HG03039 (cell line): Measurements from ENCODE around the gene CTSA.
"Not testable (repeated sequence)": the region's sequence is repeated elsewhere in the genome, so short reads cannot be mapped to it uniquely, and the experiment has no call there.

ENCODE experiments used
- ATAC-seq: cut with Tn5 transposase; IDR thresholded peaks from one replicate; pipeline ENCODE4 v1.9.1; 2021; ENCODE audit warnings: mild to moderate bottlenecking, moderate library complexity; ENCODE audit not compliant: unreplicated experiment

Gene CTSA

DNA sequence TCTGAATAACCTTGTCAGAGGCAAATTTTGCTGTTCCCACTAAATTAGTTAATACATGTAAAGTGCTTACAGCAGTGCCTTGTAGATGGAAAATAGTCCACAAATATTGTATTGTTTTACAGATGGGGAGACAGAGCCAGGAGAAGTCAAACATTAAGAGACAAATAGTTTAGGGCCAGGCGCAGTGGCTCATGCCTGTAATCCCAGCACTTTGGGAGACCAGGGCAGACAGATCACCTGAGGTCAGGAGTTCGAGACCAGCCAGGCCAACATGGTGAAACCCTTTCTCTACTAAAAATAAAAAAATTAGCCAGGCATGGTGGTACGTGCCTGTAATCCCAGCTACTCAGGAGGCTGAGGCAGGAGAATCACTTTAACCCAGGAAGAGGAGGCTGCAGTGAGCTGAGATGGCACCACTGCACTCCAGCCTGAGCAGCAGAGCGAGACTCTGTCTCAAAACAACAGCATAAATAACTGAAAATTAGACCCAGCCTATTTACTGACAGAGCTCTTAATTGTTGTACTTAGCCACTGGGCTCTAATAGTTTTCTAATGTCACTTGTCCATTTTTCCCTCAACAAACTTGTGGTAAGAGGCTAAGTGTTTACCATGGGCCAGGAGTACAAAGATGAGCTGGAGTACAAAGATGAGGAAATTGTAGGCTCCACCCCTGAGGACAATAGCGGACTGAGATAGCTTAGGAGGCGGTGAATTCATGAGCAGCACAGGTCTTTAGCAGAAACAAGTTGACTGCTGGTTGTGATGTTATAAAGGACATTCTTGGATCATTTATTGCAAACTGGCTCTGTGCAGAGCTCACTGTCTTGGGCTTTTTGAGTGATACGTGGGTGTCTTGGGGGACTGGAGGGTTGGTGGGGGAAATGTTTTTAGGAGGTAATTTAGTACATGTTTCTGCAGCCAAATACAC, 27.3 kb upstream of the CTSA start:
- no peak for ATAC-seq

DNA sequence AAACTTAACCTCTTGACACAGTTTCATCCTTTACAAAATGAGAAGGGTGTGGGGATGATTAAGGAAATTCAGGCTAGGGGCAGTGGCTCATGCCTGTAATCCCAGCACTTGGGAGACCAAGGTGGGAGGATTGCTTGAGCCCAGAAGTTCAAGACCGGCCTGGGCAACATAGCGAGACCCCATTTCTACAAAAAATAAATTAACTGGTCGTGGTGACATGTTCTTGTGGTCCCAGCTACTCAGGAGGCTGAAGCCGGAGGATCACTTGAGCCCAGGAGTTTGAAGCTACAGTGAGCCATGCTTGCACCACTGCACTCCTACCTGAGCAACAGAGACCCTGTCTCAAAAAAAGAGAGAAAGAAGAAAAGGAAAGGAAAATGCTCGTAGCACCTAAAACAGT, 24.7 kb upstream of the CTSA start:
- no peak for ATAC-seq

DNA sequence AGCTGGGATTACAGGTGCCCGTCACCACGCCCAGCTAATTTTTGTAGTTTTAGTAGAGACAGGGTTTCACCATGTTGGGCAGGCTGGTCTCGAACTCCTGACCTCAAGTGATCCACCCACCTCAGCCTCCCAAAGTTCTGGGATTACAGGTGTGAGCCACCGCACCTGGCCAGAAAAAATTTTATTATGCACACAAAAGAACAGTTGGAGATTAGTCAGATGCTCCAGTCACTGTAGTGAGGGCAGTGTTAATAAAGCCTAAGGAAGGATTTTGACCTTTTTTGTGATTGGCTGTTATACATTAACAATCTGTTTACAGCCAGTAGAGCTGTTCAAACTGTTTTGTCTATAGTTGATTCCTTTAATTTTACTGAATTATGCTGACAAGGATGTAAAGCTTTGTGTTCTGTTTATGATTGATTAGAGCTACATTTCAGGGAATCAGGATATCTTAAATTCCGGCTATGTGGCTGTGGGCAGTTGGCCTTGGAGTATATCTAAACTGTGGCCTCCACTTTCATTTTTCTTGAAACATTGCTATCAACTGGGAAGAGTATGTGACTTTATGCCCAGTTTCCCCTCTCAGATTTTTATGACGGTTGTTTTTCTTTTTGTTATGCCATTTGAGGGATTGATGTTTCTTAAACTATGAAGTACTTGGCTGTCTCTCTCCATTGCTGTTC, 23.9 kb upstream of the CTSA start:
- no peak for ATAC-seq

DNA sequence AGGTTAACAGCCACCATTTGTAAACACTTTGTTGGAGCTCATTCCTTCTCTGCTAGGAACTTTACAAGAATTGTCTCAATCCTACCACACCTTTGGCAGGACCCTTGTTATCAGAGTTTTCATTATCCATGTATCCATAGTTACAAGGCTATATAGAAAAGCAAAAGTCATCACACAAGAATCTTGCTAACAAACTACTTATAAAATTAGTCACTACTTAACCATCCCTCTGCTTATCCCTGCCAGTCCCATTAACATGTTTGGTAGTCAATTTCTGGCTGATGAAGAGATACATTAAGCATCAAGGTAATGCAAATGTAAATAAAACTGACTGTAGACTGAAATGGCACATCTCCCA, 23.3 kb upstream of the CTSA start:
- ATAC-seq = no peak

DNA sequence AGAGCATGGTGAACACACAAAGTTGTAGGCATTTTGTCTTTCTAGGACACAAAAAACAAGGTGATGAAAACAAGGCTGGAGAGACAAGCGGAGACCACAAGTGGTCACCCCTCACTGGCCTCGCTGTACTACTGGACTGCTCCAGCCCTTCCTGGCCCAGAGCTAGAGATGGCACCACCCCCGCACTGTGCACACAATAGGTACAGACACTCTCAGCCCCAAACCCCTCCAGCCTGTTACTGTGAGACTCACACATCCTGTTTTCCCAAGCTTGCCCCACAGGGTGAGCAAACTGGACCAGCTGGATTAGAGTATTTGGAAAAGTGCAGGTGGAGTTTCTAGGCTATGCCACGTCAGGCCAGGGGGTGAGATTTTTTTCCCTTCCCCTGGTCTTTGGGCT, 18.5 kb upstream of the CTSA start:
- no peak for ATAC-seq

DNA sequence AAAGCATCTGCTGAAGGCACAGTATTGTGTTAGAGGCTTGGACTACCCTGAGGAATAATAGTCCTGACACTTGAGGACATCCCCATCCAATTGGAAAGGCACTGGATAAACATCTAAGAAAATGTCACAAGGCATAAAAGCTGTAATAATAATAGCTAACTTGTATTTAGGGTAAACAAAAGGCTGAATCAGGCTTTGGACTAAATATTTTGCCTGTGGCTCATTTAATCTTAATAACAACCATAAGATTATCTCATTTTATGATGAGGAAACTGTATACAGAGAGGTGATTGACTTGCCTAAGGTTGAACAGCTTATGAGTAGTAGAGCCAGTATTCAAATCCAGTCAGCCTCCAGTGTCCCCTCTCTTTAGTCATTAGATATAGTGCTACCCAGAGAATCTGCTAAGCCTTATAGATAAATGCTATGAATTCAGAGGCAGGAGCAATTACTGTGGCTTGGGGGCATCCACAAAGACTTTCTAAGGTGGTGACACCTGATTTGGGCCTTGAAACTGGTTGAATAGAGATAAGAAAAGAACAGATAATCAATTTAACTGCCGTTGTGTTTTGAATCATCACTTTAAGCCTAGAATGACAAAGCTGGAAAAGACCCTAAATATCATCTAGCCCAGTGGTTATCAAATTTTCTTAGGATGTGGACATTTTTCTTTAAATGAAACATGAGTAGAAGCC, 17.6 kb upstream of the CTSA start:
- ATAC-seq = no peak

DNA sequence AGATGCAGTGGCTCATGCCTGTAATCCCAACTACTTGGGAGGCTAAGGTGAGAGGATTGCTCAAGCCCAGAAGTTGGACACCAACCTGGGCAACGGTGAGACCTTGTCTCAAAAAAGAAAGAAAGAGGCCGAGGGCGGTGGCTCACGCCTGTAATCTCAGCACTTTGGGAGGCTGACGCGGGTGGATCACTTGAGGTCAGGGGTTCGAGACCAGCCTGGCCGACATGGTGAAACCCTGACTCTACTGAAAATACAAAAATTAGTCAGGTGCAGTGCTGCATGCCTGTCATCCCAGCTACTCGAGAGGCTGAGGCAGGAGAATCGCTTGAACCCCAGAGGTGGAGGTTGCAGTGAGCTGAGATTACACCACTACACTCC, 17.0 kb upstream of the CTSA start:
- ATAC-seq = not testable (repeated sequence)

DNA sequence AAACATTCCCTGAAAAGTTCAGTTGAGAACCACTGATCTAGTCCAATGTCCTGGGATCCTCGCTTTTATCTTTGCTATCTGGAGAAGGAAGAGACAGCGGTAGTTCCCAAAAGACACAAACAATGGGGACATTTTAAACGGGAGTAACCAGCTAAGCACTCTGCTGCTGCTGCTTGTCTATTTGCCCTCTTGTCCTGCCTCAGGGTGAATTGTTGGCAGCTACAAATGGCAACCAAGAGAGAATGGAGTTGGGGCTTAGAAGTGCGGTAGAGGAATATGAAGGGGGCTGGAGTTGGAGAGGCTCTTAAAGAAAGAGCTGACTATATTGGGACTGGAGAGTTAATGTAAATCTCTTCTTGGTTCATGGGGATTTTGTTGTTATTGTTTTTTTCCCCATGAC, 16.6 kb upstream of the CTSA start:
- ATAC-seq = no peak

DNA sequence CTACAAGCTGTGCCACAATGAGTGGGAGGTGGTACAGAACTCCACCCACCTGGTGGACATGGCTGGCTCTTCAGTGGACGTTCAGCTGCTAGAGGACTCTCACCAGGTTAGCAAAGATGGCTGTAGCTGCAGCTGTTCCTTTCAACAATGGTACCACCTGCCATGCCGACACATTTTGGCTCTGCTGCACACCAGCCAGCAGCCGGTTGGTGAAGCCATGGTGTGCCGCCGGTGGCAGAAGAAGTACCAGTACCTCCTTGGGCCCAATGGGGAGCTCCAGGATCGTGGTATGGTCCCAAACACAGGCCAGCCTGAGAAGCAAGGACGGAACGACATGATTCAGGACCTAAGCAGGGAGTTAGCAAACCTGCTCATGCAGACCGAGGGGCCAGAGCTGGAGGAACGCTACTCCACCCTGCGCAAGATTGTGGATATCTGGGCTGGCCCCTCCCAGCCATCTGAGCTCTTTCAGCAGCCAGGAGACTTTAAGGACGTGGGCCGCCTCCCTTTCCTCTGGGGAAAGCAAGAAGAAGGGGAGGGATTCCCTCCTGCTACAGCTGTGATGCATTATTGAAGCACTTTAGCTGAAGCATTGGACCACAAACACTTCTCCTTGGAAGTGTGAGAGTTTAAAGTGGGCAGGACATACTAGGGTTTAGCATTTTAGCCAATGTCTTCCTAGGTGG, 12.9 kb upstream of the CTSA start:
- ATAC-seq = no peak

DNA sequence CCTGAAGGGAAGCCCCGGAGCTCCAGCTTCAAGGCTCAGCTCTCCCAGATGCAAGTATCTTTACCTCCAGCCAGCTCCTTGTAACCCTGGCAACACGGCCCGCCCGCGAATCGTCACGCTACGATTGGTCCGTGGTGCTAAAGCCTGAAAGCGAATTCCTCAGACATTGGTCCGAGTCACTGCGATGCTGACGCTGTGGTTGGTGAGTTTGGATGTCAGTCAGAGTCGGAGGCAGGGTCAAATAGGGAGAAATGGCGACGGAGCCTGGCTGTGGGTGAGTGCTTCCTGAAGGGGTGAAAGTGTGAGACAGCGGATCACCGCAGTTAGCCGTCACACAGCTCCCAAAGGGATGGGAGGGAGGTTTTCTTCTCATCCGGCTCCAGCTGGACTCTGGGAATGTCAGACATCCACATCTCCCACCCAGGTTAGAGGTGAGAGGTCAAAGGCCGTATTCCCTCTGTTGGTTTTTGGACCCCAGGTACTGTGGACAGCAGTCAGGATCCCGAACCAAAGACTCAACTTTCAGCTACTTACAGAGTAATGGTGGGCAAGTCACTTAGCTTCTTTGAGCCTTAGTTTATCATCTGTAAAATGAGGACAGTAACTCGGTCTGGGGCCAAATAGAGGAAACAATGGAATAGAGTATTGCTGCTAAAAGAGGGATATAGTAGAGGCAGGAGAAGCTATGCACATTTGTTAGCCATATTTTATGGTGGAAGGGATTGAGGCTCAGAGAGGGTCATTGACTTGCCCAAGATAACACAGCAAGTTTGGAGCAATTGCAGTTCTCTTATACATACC, 9.9 kb upstream of the CTSA start, which contains the start of gene ZSWIM1:
Gene ZSWIM1, plus strand, starts transcription at position 240 of the 801 bp plus-strand sequence. CDS start 1,366 bp downstream, outside the sequence.
- ATAC-seq = peak; percentile 96

DNA sequence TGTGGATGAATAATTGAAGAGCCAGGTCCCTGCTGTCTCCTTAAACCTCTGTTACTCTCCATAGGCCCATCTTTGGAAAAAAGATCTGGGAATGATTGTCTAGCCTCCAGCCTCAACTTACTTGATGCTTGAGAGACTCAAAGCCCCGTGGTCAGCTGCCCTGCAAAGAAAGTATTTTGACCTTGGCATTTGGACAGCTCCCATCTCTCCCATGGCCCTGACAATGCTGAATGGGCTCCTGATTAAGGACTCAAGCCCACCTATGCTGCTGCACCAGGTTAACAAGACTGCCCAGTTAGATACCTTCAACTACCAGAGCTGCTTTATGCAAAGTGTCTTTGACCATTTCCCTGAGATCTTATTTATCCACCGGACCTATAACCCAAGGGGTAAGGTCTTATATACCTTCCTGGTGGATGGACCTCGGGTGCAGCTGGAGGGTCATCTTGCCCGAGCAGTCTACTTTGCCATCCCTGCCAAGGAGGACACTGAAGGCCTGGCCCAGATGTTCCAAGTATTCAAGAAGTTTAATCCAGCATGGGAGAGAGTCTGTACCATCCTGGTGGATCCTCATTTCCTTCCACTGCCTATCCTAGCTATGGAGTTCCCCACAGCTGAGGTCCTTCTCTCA, 8.6 kb upstream of the CTSA start:
- ATAC-seq = no peak

DNA sequence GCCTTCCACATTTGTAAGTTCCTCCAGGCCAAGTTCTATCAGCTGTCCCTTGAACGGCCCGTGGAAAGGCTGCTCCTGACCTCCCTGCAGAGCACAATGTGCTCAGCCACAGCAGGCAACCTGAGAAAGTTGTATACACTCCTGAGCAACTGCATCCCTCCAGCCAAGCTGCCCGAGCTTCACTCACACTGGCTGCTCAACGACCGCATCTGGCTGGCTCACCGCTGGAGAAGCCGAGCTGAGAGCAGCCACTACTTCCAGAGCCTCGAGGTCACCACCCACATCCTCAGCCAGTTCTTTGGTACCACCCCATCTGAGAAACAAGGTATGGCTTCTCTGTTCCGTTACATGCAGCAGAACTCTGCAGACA, 8.1 kb upstream of the CTSA start:
- no peak for ATAC-seq

DNA sequence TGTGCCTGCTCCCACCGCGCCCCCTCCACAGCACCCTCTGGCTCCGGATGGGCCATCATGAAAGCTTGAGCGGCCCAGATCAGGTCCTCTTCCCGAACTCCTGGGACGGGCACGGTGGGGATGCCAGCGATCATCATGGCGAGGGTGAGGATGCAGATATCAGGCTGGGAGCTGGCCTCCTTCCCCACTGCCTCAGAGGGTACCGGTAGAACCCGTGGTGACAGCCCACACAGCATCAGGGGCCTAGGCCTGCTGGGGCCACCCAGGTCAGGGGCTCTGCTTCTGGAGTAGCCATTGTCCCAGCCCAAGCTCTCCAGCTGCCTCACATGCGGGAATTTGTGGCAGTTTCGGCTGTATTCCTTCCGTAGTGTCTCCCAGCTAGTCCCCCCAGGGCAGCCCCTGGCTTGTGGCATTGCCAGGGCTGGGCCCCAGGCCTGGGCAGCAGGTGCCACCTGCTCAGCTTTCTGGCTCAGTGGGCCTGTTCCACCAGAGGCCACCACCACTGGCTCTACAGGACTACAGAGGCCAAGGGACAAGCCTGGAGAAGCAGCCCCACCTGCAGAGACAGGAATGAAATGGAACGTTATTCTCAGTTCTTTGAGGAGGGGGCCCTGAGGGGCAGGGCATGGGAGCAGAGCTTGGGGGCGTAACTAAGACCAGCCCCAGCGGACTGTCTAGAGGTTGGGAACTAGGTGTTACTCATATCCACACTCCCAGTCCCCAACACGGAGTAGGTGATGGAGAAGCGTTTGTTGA, 4.4 kb upstream of the CTSA start:
- ATAC-seq = no peak

DNA sequence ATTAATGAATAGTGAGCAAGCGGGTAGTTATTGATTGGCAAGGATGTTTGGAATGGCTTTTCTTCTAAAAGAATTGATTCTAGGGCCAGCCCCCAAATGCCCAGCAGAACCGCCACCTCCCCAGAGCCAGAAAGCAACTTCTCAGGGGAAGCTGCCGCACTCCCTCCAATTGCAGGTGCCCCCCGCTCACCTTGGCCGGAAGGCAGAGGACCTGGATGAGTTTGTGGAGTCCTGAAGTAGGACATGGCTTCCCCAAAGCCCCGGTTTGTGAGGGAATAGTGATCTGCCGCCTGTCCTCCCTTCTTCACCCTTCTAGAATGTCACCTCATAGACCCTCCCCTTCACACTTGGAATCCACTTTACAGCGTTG, 3.8 kb upstream of the CTSA start, which contains the start of gene SPATA25:
Gene SPATA25, minus strand, starts transcription at position 277 of the 370 bp plus-strand sequence. Its CDS starts 32 bp downstream, at position 245.
- ATAC-seq = no peak

DNA sequence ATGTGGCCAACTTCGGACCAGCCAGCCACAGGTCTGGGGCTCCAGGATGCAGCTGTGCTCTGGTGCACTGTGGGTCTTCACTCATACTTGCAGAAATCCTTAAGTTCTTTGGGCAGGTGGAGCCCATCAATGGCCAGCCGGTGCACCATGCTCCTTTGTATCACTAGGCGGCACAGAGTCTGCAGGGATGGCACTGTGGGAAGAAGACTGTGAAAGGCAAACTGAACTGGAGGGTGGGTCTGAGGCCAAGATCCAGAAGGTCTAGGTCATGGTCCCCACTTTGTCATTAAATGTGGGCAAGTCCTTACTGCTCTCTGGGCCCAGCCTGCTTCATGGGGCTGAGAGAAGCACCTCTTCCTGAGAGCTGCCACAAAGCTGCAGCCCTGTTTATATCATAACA, 2.5 kb upstream of the CTSA start:
- no peak for ATAC-seq

DNA sequence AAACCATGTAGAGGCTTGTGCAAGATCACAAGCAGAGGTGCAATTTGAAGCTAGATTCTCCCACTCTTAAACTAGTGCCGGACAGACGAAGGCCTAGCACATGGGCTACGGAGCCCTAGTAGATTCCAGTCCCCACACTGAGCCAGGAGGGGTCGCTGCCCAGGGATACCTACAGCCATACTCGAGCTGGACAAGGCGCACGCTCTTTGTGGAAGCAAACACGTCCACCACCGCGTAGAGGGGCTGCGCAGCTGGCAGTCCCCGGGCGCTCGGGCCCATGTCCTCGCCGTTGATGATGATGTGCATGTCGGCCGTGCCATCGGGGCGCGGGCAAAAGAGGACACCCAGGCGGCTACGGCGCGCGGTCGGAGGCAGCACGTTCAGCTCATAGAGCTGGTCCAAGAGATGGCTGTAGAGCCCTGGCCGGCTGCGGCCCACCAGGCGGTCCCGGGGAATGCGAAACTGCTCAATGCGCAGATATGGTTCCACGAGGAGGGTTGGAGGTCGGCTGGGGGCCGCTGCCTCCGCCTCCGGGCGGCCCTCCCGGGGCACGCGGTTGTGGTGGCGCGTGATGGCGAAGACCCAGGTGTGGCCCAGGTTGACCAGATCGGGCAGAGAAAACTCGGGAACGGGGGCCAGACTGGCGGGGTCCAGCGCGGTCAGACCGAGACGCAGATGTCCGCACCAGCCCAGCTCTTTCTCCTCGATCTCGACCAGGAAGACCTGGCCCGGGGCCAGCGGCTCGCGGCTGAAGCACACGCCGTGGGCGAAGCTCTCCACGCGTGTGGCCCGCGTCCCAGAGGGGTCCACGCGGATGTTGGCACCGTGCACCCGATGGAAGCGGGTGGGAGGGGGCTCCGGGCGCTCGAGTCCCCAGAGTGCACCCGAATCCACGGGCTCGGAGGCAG, 804 bp upstream of the CTSA start:
- no peak for ATAC-seq

DNA sequence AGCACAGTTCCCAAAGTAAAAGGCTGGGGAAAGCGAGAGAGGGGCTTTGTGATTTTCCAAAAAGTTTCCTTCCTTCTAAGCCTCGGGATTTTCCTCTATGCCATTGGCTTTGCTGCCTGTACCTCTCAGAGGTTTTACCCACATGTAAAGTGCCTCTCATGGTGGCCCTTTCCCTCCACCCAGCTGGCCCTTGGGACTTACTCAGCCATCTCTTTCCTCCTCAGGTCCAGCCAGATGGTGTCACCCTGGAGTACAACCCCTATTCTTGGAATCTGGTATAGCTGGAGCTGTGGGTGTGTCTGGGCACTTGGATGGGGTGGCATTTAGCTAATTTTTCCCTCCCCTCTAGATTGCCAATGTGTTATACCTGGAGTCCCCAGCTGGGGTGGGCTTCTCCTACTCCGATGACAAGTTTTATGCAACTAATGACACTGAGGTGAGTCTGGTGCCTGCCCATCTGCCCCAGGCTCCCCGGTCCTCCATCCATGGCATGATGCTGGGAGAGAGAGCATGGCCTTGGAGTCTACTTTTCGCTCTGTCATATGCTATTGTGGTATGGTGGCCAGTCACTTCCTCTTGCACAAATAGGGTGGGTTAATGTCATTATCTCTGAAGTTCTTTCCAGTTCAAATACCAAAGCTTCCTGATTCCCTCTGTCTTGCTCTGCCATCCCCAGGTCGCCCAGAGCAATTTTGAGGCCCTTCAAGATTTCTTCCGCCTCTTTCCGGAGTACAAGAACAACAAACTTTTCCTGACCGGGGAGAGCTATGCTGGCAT, 1.1 kb downstream of the CTSA start:
- ATAC-seq = no peak
